ENCODE measurements around the gene MID2.

The MID2 gene

GRCh38 chrX:107968623-107969022 lies 143.0 kb downstream of the MID2 start:
- DNase-seq: no peak

- no peak for DNase-seq
Observed at GRCh38 chrX:107970073-107970472, 144.4 kb downstream of the MID2 start.

GRCh38 chrX:107971636-107972035 lies 146.0 kb downstream of the MID2 start:
- DNase-seq: no peak
